Choroid plexus epithelial cell (primary cell): ENCODE measurements around the gene MGLL.
A peak's percentile ranks its signal among the peaks of the same experiment; 100 is the strongest.

Source experiments
- DNase-seq: peaks from one replicate; pipeline ENCODE4 v3.0.0-alpha.2; 2010; ENCODE audit warnings: low read depth
- H3K4me3 ChIP-seq: 2 replicates; pipeline ENCODE4 v1.5.1; 2011; ENCODE audit warnings: low read depth, mild to moderate bottlenecking, control low read depth, low read length, moderate library complexity
- TF ChIP-seq, protein P1 (sequence below): conservative IDR thresholded peaks from 2 replicates; pipeline ENCODE4 v1.5.1; 2011; ENCODE audit warnings: low read depth, mild to moderate bottlenecking, control low read depth, inconsistent platforms, low read length, moderate library complexity

MGLL gene

DNA sequence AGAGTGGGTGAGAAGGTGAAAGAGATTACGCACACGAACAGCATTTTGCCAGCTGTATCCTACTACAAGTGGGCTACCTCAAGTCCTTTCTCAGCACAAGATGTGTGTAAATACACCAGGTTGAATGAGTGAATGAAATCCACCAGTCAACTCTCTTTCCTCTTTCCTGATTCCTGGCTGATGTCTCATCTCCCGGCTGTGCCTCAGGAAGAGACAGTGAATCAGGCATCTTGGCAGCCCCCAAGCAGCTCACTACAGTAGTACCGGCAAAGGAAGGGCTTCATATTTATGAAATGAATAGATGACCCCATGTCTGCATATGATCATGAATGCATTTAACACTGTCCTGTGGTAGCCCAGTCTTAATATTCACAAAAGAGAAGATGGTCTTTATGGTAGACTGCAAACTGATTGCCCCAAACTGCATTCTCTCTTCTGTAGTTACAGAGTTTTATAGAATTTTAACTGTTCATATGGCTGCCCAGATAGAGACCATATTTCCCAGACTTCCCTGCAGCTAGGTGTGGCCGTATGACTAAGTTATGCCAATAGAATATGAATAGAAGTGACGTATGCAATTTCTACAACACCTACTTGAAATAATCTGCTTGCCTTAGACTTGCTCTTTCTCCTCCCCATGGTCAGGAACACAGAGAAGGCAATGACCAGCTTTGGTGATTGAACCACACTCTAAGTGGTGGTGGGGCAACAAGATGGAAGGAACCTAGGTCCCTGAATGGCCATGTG lies 22.7 kb downstream of the MGLL start:
- peak; percentile 87 for DNase-seq
- TF ChIP-seq, protein P1, sequence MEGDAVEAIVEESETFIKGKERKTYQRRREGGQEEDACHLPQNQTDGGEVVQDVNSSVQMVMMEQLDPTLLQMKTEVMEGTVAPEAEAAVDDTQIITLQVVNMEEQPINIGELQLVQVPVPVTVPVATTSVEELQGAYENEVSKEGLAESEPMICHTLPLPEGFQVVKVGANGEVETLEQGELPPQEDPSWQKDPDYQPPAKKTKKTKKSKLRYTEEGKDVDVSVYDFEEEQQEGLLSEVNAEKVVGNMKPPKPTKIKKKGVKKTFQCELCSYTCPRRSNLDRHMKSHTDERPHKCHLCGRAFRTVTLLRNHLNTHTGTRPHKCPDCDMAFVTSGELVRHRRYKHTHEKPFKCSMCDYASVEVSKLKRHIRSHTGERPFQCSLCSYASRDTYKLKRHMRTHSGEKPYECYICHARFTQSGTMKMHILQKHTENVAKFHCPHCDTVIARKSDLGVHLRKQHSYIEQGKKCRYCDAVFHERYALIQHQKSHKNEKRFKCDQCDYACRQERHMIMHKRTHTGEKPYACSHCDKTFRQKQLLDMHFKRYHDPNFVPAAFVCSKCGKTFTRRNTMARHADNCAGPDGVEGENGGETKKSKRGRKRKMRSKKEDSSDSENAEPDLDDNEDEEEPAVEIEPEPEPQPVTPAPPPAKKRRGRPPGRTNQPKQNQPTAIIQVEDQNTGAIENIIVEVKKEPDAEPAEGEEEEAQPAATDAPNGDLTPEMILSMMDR = no peak
- no peak overlapping the region for H3K4me3 ChIP-seq

DNA sequence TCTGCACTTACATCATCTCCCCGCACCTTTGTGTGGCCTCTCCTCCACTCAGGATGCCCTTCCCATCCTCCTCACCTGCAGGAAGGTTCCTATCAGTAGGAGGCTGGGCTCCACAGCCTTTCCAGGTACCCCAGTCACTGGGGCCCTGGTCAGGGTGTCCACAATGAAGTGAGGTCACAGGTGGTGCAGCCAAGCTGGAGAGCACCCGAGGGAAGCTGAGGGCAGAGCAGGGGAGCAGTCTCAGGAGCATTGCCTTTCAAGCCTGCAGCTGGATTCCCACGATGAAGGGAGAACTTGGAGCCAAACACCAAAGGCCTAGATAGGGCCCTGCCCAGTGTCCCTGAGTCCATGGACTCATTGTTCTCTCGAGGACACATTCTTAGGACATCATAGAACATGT lies 23.6 kb downstream of the MGLL start:
- no peak overlapping the region for H3K4me3 ChIP-seq
- DNase-seq = no peak
- TF ChIP-seq, protein P1 = no peak

DNA sequence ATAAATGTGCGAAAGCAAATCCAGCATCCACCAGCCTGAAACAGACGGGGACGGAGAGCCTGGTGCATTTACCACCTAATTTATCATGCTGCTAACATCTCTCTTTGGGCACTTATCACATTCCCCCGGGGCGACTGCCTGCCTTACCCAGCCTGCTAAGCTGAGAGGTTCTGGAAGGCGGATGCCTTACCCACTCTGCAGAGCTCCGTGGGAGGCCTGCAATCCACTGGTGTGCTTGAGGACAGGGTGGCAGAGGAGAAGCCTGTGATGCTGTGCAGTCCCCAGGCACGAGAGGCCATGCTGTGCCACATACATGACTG lies 25.5 kb downstream of the MGLL start:
- H3K4me3 ChIP-seq = no peak overlapping the region
- TF ChIP-seq, protein P1 = no peak
- DNase-seq = no peak

DNA sequence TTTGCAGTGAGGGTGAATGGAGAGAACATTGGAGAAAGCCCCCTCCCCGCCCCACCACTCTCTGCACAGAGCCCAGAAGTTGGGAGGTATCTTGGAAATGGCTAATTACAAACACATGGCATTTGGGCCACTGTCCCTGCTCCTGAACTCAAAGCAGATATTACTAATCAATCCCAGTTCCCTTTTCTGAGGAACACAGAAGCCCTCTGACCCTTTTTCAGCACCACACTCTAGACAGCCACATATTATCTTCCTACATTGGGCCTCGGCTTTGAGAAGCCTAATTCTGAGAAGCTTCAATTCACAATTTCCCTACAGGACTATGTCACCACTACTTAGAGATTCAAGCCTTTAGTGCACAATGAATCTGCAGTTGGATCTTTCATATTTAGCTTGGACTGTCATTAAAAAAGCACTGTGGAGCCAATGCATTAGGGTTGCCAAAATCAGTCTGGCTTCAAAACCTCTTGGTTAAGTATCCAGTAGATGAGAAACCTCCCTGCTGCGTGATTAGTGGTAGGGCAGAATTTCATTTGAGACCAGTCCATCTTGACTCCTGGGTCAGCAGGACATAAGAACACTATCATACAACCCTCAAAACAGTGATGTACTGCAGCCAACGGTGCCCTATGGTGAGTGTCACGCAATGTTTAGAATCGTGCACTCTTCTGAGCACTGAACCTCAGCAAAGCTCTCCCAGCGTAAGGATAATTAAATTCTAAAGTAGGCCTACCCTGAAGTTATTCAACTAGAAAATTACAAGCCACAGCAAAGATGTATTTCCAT lies 26.1 kb downstream of the MGLL start:
- TF ChIP-seq, protein P1 = no peak
- DNase-seq = no peak
- no peak overlapping the region for H3K4me3 ChIP-seq

DNA sequence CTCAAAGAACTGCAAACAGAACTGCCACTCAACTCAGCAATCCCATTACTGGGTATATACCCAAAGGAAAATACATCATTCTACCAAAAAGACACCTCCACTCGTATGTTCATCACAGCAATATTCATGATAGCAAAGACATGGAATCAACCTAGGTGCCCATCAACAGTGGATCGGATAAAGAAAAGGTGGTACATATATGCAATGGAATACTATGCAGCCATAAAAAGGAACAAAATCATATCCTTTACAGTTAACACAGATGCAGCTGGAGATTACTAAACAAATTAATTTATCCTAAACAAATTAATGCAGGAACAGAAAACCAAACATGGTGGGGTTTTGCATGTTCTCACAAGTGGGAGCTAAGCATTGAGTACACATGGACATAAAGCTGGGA lies 27.3 kb downstream of the MGLL start:
- DNase-seq = no peak
- TF ChIP-seq, protein P1 = no peak
- no peak overlapping the region for H3K4me3 ChIP-seq

DNA sequence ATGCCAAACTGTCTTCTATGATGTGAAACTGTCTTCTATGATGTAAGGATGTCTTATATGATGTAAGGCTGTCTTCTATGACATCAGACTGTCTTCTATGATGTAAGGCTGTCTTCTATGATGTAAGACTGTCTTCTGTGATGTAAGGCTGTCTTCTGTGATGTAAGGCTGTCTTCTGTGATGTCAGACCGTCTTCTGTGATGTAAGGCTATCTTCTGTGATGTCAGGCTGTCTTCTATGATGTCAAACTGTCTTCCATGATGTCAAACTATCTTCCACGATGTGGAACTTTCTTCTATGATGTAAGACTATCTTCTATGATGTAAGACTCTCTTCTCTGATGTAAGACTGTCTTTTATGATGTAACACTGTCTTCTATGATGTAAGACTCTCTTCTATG lies 27.9 kb downstream of the MGLL start:
- no peak overlapping the region for H3K4me3 ChIP-seq
- no peak for DNase-seq
- TF ChIP-seq, protein P1 = no peak
